SU-DHL-6 (cell line): ENCODE results near the gene JSRP1.

Source experiments
- H2AFZ ChIP-seq: fragments of 200-600 bp; sonication (generic); 2 replicates; pipeline ENCODE4 v1.6.1; 2014; ENCODE audit warnings: low read depth, mild to moderate bottlenecking, moderate library complexity, mixed read lengths, antibody characterized with exemption, low read length; ENCODE audit not compliant: severe bottlenecking
- H3F3A ChIP-seq: fragments of 200-600 bp; shearing (Covaris generic); 2 replicates; pipeline ENCODE4 v1.6.0; 2016; ENCODE audit warnings: antibody characterized with exemption, mild to moderate bottlenecking; ENCODE audit not compliant: insufficient read depth
- H3K27ac ChIP-seq: fragments of 200-600 bp; sonication (generic); 2 replicates; pipeline ENCODE4 v1.5.1; 2016; ENCODE audit warnings: low read depth, mild to moderate bottlenecking, low read length, moderate library complexity, mixed read lengths
- H3K27me3 ChIP-seq: fragments of 200-600 bp; sonication (generic), shearing (Covaris generic); 2 replicates; pipeline ENCODE4 v1.6.0; 2014; ENCODE audit warnings: mild to moderate bottlenecking, low read length
- H3K36me3 ChIP-seq: fragments of 200-600 bp; sonication (generic); 2 replicates; pipeline ENCODE4 v1.6.1; 2014; ENCODE audit warnings: mild to moderate bottlenecking, low read length, mixed read lengths
- H3K4me2 ChIP-seq: fragments of 300-600, 200-600 bp; shearing (Covaris generic), sonication (generic); 2 replicates; pipeline ENCODE4 v1.6.0; 2014; ENCODE audit warnings: low read length, low read depth, mild to moderate bottlenecking; ENCODE audit not compliant: poor library complexity, severe bottlenecking
- H3K4me3 ChIP-seq: fragments of 200-600 bp; sonication (generic); 2 replicates; pipeline ENCODE4 v1.5.1; 2014; ENCODE audit warnings: antibody characterized with exemption, low read length, mild to moderate bottlenecking, mixed read lengths; ENCODE audit not compliant: insufficient read depth, poor library complexity, severe bottlenecking
- H3K79me2 ChIP-seq: fragments of 200-600 bp; sonication (generic); 2 replicates; pipeline ENCODE4 v1.6.1; 2014; ENCODE audit warnings: mild to moderate bottlenecking, low read length, moderate library complexity; ENCODE audit not compliant: insufficient read depth
- H3K9ac ChIP-seq: fragments of 200-600 bp; sonication (generic); 2 replicates; pipeline ENCODE4 v1.7.0; 2014; ENCODE audit warnings: mild to moderate bottlenecking, low read length
- H3K9me2 ChIP-seq: fragments of 200-600 bp; sonication (generic); replicated peaks from 2 replicates; pipeline ENCODE4 v1.6.1; 2014; ENCODE audit warnings: low read length; ENCODE audit not compliant: insufficient read depth
- H3K9me3 ChIP-seq: fragments of 200-600 bp; sonication (generic); 2 replicates; pipeline ENCODE4 v1.6.1; 2014; ENCODE audit warnings: low read length, mixed read lengths; ENCODE audit not compliant: insufficient read depth
- H4K20me1 ChIP-seq: fragments of 200-600 bp; sonication (generic); 2 replicates; pipeline ENCODE4 v1.6.1; 2014; ENCODE audit warnings: low read depth, mild to moderate bottlenecking, antibody characterized with exemption, low read length, moderate library complexity, mixed read lengths
- CTCF ChIP-seq: fragments of 200-600 bp; sonication (generic); IDR thresholded peaks from one replicate; pipeline ENCODE4 v1.5.1; 2017; ENCODE audit warnings: antibody characterized with exemption, mild to moderate bottlenecking, low read length, moderate library complexity; ENCODE audit not compliant: insufficient read depth, poor library complexity, severe bottlenecking
- EZH2phosphoT487 ChIP-seq: fragments of 200-600 bp; sonication (generic), shearing (Covaris generic); conservative IDR thresholded peaks from 2 replicates; pipeline ENCODE4 v1.6.1; 2018; ENCODE audit warnings: mild to moderate bottlenecking, antibody characterized with exemption, low read length, moderate library complexity, mixed read lengths

Gene JSRP1

DNA sequence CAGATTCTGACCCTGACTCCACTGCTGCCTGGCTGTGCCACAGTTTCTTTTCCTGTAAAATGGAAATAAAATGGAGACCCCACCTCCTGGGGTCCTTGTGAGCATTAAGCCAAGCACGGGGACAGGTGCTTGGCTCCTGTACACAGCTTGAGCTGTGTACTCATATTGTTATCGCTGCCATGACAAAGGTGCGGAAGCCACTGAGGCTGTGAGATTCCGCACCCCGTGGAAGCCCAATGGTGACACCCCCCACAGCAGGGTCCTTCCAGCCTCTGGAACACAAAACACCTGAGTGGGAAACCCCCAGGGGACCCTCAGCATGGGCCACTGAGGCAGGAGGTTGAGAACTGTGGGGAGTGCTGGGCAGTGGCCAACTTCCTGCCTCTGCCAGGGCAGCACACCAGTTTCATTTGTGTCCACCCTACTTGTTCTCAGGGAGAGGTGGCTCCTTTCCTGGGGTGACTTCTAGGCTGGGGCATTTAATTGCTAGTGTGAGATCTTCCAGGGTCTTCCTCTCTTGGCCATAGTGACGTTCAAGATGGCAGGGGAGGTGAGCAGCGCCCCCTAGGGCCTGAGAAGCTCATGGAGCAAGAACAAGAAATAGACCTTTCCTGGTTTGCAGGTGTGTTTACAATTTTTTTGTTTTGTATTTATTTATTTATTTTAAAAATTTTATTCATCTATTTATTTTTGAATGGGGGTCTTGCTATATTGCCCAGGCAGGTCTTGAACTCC is 5.4 kb upstream of the JSRP1 start:
- Histone ChIP-seq H2AFZ (no peak overlapping the region), H3K36me3 (no peaks in the 10 kb centered on the region), H3K4me3 (no peak overlapping the region), H3K79me2 (no peaks in the 10 kb centered on the region), H4K20me1 (no peaks in the 10 kb centered on the region), H3K27me3 (no peaks in the 10 kb centered on the region), H3K9me3 (no peaks in the 10 kb centered on the region), H3F3A (peaks cover 22% of the 10 kb centered on the region), H3K9me2 (no peaks in the 10 kb centered on the region), H3K4me2 (no peak overlapping the region), H3K27ac (no peak overlapping the region), H3K9ac (no peak overlapping the region)
- TF ChIP-seq EZH2phosphoT487, result no peak
- TF ChIP-seq CTCF, result peak; percentile 78

GRCh38 chr19:2260341-2260805 is 4.2 kb upstream of the JSRP1 start:
- Histone ChIP-seq H2AFZ (no peak overlapping the region), H3K27ac (peak overlapping the region; percentile 45), H3F3A (peaks cover 32% of the 10 kb centered on the region), H3K9me2 (no peaks in the 10 kb centered on the region), H3K4me3 (no peak overlapping the region), H3K79me2 (no peaks in the 10 kb centered on the region), H3K9ac (no peak overlapping the region), H3K27me3 (no peaks in the 10 kb centered on the region), H4K20me1 (no peaks in the 10 kb centered on the region), H3K4me2 (peak overlapping the region; percentile 26), H3K9me3 (no peaks in the 10 kb centered on the region), H3K36me3 (no peaks in the 10 kb centered on the region)
- TF ChIP-seq CTCF (no peak), EZH2phosphoT487 (no peak)

GRCh38 chr19:2259336-2259735 is 3.1 kb upstream of the JSRP1 start:
- H3K4me2 ChIP-seq, result peak overlapping the region; percentile 8
- peaks cover 35% of the 10 kb centered on the region for H3F3A ChIP-seq
- no peaks in the 10 kb centered on the region for H3K9me3 ChIP-seq
- H3K4me3 ChIP-seq, result no peak overlapping the region
- H3K36me3 ChIP-seq, result no peaks in the 10 kb centered on the region
- TF ChIP-seq EZH2phosphoT487 (no peak), CTCF (no peak)
- peak overlapping the region; percentile 96 for H3K27ac ChIP-seq
- H3K9me2 ChIP-seq, result no peaks in the 10 kb centered on the region
- H4K20me1 ChIP-seq, result no peaks in the 10 kb centered on the region
- no peak overlapping the region for H3K9ac ChIP-seq
- no peak overlapping the region for H2AFZ ChIP-seq
- no peaks in the 10 kb centered on the region for H3K79me2 ChIP-seq
- H3K27me3 ChIP-seq, result no peaks in the 10 kb centered on the region
